PFSK-1 (cell line): ENCODE data around the gene GUCA2A.

ENCODE experiments used
- POLR2AphosphoS5 ChIP-seq: IDR thresholded peaks from 2 replicates; pipeline ENCODE4 v1.6.1; 2012; ENCODE audit warnings: low read depth, mild to moderate bottlenecking, control low read depth, low read length, moderate library complexity
- SIN3A ChIP-seq: IDR thresholded peaks from 2 replicates; pipeline ENCODE4 v1.6.1; 2012; ENCODE audit warnings: mild to moderate bottlenecking, low read length, moderate library complexity, borderline replicate concordance; ENCODE audit not compliant: insufficient read depth
- TAF1 ChIP-seq: IDR thresholded peaks from 2 replicates; pipeline ENCODE4 v1.6.1; 2012; ENCODE audit warnings: low read length, control low read depth, borderline replicate concordance; ENCODE audit not compliant: insufficient read depth
- TF ChIP-seq, protein P1 (sequence below), 2 experiments: IDR thresholded peaks; 2 replicates each; pipeline versions ENCODE4 v1.6.1 to v1.8.0; 2011 to 2012; ENCODE audit warnings: low read depth in 2 of 2, low read length in 2 of 2, control low read depth in 1 of 2, inconsistent platforms in 1 of 2, mild to moderate bottlenecking in 1 of 2, moderate library complexity in 1 of 2; ENCODE audit not compliant: insufficient read depth in 1 of 2

DNA sequence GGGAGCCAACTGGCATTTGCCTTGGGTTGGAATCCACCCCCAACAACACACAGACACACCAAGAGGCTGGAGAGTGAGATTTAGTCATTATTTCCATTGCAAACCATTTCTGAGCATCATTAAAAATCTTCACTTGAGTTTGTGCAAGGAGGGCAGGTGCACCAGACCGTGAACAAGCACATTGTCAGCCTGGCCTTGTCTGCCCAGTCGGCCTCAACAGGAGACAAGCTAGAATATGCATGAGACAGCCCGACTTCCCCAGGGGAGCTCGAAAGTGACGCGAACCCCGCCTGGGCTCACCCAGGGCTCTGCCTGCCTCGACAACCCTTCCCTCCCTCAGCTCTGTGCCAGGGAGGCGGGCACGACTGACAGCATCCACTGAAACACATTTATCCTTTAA, 26.8 kb downstream of the GUCA2A start:
- TF ChIP-seq POLR2AphosphoS5 = no peak
- no peak for TF ChIP-seq SIN3A
- TF ChIP-seq, protein P1, sequence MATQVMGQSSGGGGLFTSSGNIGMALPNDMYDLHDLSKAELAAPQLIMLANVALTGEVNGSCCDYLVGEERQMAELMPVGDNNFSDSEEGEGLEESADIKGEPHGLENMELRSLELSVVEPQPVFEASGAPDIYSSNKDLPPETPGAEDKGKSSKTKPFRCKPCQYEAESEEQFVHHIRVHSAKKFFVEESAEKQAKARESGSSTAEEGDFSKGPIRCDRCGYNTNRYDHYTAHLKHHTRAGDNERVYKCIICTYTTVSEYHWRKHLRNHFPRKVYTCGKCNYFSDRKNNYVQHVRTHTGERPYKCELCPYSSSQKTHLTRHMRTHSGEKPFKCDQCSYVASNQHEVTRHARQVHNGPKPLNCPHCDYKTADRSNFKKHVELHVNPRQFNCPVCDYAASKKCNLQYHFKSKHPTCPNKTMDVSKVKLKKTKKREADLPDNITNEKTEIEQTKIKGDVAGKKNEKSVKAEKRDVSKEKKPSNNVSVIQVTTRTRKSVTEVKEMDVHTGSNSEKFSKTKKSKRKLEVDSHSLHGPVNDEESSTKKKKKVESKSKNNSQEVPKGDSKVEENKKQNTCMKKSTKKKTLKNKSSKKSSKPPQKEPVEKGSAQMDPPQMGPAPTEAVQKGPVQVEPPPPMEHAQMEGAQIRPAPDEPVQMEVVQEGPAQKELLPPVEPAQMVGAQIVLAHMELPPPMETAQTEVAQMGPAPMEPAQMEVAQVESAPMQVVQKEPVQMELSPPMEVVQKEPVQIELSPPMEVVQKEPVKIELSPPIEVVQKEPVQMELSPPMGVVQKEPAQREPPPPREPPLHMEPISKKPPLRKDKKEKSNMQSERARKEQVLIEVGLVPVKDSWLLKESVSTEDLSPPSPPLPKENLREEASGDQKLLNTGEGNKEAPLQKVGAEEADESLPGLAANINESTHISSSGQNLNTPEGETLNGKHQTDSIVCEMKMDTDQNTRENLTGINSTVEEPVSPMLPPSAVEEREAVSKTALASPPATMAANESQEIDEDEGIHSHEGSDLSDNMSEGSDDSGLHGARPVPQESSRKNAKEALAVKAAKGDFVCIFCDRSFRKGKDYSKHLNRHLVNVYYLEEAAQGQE (IDR thresholded peaks at IDR 0.05; ENCODE audit: insufficient read depth in 1 of 2, low read depth in 2 of 2, low read length in 2 of 2) = no peak
- no peak for TF ChIP-seq TAF1
